GM20431 (cell line): ENCODE measurements around the gene LRPAP1.
"Not testable (repeated sequence)": the region's sequence is repeated elsewhere in the genome, so short reads cannot be mapped to it uniquely, and the experiment has no call there.

Experiments used
- in situ Hi-C: fragments of 300-500 bp; cut with MseI, MboI; formaldehyde crosslinking; loops from one replicate; pipeline ENCODE4 v1.15.0; 2020; ENCODE audit warnings: low sequenced_read_pairs; ENCODE audit not compliant: unreplicated experiment

Gene LRPAP1

GRCh38 chr4:3520796-3521600 is 11.2 kb downstream of the LRPAP1 start:
- in situ Hi-C loops, result no loop called here

DNA sequence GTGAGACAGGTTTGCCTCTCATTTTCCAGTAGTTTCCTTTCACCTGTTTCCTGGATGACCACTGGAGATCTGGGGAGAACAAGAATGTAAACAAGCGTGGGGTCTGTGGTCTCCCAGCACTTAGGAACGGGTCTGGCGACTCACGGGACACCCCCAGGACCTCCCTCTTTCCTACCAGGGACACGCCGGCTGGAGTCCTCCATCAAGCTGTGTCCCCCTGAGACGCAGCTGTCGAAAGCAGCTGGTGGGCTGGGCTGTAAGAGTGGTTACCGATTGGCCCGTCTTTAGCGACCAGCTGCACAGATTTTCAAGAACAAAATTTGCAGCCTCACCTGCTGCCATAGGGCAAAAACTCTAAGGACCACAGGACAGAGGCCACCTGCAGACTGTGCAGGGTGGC is 11.9 kb downstream of the LRPAP1 start:
- in situ Hi-C loops, result no loop called here

- in situ Hi-C loops, result no loop called here
Measured at GRCh38 chr4:3519468-3520264, 12.6 kb downstream of the LRPAP1 start.

- in situ Hi-C loops, result no loop called here
Measured at GRCh38 chr4:3518941-3519340, 13.3 kb downstream of the LRPAP1 start.

- in situ Hi-C loops, result no loop called here
Measured at GRCh38 chr4:3518511-3518880, 13.7 kb downstream of the LRPAP1 start.

GRCh38 chr4:3517731-3518510 is 14.3 kb downstream of the LRPAP1 start:
- in situ Hi-C loops, result no loop called here

DNA sequence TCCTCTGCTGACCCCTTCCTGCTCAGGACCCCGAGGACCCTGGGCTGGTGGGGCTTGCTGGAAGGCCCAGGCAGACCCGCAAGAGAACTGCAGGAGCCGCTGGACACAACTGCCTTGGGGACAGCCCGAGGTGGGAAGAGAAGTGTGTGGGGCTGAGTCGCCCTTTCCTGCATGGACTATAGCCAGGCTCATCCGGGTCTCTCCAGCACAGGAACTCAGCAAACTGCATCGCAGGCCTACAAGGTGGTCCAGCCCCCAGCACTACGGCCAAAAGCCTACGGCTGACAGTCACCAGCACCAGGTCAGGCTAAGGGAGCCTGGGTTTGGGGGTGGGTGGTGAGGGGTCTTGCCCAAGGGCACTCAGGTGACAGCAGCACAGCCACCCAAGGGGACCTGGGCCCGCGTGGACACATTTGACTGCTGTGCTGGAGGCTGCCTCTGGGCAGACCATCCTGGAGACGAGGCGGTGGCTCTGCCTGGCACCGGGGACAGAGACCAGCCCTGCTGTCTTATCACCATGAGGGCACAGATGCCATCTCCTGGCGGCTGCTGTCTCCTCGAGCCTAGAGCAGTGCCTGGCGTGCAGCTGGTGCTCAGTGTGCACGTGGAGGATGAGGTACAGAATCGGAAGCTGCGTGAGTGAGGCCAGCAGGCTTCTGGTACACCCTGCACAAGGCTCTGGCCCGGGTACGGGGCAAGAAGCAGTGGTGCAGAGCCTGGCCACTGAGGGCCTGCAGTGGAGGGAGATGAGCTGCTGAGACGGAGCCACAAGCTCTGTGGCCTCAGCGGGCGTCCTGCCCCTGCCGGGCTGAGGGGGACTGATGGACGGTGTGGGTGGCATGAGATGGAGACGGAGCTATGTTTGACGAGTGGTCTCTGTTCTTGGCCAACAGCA is 15.1 kb downstream of the LRPAP1 start:
- in situ Hi-C loops, result no loop called here

DNA sequence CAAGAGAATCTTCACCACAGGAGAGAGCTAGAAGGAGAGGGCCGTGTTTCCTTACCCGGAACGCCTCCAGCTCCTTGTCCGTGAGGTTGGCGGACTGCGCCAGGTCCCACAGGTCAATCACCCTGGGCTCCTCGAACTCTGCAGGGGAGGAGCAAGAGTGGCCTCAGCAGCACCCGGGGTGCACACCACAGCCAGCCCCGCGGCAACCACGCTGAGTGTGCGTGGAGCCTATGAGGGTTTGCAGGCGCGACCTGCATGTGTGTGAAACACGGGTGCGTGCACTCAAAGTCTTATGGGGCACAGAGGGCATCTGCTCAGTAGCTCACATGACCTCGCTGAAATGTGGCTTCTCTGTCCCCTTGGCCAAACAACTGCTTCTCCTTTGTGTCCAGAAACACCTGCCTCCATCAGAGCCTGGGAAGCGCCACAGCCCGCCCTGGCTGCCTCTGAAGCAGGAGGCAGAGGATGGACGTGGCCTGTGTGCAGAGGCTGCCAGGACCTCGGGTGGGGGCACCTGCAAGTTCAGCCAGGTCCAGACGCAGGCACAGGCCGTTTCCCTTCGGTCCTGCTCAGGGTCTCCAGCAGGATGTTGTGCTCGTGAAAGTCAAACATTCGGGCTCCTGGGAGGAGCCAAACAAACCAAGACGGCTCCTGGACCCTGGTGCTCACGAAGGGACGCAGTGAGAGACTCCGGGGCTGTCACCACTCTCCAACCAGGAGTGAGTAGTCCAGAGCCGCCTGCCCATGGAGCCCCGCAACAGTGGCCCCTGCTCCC is 16.0 kb downstream of the LRPAP1 start:
- in situ Hi-C loops, result no loop called here

DNA sequence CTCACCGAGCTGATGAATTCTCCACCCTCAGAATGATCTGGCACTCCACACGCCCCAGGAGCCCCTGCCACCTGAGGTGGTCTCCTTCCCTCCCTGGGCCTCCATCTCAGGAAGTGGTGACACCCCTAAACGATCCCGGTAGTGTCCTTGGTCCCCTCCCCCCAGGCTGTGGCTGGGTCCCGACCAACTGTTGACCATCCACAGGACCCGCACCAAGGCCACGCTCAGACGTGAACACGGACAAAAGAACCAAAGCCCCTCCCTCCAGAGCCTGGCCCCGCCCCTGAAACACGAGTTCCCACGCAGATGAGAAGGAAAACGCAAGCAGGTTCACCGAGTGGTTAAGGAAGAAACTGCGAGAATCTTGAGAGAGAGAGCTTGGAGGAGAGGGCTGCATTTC is 16.6 kb downstream of the LRPAP1 start:
- in situ Hi-C loops, result no loop called here

DNA sequence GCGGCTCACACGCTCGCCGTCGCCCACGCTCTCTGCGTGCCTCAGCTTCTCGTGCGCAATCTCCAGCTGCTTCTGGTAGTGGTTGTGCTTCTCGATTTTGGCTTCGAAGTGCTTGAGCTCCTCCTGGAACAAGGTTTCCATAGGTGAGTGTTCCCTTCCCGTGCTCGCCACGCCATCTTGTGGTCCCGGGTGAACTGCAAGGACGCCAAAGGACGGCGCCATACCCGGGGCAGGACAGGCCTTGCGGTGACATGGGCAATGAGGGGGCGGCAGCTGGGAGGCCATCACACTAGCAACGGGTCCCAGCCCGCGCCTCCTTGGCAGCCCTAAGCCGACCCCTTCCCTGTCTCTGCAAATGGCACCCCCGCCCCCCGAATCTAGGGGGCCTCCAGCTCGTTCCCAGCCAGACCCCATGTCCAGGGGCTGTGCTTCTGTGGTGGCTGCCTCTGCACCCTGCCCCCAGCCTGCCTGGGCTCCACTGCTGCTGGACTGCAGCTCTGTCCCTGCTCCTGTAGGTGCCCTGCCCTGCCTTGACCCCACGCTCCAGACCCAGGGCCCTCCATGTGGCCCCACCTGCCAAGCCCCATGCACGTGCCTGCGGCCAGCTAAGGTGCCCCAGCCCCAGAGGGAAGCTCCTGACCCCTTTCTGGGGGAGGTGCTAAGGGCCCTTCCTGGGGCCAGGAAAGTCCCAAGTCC is 17.3 kb downstream of the LRPAP1 start:
- in situ Hi-C loops, result no loop called here

GRCh38 chr4:3514221-3514780 is 17.9 kb downstream of the LRPAP1 start:
- in situ Hi-C loops, result no loop called here

DNA sequence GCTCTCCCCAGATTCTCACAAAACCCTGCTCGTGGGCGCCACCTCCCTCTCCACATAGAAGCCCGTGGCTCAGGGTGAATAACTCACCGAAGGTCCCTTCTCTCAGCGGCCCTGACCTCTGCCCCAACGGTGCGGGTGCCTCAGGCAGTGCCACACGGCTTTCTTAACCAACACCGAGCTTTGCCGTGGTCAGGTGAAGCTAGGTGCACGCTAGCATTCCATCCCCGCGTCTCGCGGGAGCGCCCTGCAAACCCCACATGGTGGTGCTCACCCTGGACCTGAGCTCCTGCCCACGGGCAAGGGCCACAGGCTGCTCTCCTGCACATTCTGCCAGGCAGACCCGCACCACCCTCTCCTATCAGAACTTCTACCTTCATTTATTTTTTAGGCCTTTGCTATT is 18.4 kb downstream of the LRPAP1 start:
- in situ Hi-C loops, result no loop called here

DNA sequence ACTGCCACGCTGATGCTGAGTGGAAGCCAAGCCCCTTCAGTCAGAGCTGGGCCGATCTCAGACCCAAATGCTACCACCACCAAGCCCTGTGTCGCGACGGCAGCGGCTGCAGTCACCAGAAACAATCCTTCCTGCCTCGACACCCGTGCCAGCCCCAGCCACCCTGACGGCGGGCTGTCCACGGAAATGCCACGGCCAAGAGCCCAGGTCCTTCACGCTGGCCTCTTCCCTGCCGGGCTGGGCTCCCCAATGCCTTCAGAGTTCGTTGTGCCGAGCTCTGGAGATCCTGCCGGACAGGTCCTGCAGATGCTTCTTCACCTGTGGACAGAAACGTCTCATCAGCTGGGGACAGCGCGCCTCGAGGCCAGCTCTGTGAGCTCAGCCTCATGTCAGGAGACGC is 19.5 kb downstream of the LRPAP1 start:
- in situ Hi-C loops, result no loop called here

DNA sequence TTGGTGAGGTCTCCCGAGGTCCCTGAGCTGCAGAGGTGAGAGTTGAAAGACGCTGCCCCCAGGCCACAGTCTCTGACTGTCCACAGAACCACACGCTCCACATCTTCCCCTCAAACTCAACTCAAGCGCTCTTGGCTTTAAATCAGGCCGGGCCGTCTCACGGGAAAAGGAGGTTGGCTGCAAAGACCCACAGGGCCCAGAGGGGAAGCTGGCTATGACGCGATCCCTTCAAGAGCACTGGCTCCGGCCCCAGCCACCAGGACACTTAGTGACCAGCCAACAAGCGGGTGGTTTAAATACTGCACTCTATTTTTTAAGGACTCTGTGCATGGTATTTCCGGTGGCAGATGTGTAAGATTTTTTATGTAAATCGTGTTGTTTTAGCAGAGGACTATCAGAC is 19.9 kb downstream of the LRPAP1 start:
- in situ Hi-C loops, result no loop called here

GRCh38 chr4:3511601-3512000 is 20.6 kb downstream of the LRPAP1 start:
- in situ Hi-C loops, result not testable (repeated sequence)

GRCh38 chr4:3511187-3511586 is 21.0 kb downstream of the LRPAP1 start:
- in situ Hi-C loops, result no loop called here

DNA sequence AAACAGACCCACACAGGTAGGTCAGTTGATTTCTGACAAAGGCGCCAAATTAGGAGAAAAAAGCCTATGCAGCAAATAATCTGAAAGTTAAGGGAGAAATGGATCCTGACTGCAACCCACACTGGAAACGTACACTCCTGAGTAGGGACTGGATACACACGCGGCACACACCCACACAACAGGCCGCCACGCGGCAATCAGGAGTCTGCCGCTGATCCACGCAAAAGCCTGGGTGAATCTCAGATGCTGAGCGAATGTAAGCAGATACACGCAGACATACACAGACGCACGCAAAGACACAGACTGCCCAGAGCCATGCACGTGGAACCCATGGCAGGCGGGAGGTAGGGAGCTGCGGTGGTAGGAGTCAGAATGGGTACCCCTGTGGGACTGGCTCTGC is 21.7 kb downstream of the LRPAP1 start:
- in situ Hi-C loops, result no loop called here

DNA sequence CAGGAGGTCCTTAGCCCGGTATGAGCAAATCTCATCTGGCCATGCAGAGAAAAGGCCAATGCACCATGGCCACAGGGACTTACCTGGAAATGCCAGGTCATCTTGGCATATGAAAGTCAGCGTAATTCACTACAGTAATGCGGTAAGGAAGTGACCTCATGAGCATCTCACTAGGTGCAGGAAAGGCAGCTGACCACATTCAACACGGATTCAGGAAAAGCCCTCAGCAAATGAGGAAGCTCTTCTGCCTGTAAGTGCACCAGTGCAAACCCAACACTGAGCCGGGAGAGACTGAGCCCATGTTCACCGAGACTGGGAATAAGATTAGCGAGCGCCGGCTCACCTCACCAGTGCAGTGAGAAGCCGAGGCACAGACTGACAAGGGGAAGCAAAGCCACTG is 23.7 kb downstream of the LRPAP1 start:
- in situ Hi-C loops, result no loop called here
